UCSD-AML1 (cell line): ENCODE results near the gene VPS51.

ENCODE experiments used
- DNase-seq: peaks from one replicate; lab custom pipeline; 2025; ENCODE audit not compliant: unreplicated experiment; lab: John Stamatoyannopoulos, UW

The VPS51 gene

GRCh38 chr11:65095974-65096806 is at the start of gene VPS51:
Gene VPS51 (plus strand): TSS chr11:65096214. CDS start chr11:65096251, 37 bp downstream.
- peak; percentile 84 for DNase-seq

- no peak for DNase-seq
Observed at GRCh38 chr11:65047581-65048422, 48.2 kb upstream of the VPS51 start.

GRCh38 chr11:65051398-65051858 is 44.6 kb upstream of the VPS51 start:
- no peak for DNase-seq

GRCh38 chr11:65053827-65054508 is 42.0 kb upstream of the VPS51 start:
- no peak for DNase-seq

- no peak for DNase-seq
Observed at GRCh38 chr11:65055538-65055937, 40.5 kb upstream of the VPS51 start.

GRCh38 chr11:65056999-65057398 is 39.0 kb upstream of the VPS51 start:
- DNase-seq = no peak

- DNase-seq = no peak
Observed at GRCh38 chr11:65057526-65057925, 38.5 kb upstream of the VPS51 start.

GRCh38 chr11:65058012-65058411 is 38.0 kb upstream of the VPS51 start:
- DNase-seq = no peak

- DNase-seq = no peak
Observed at GRCh38 chr11:65058419-65059054, 37.5 kb upstream of the VPS51 start, which contains the start of gene NAALADL1. Gene NAALADL1 (minus strand): TSS chr11:65058553. CDS start chr11:65058521, 32 bp downstream.

GRCh38 chr11:65059523-65059922 is 36.5 kb upstream of the VPS51 start:
- DNase-seq = no peak

- no peak for DNase-seq
Observed at GRCh38 chr11:65059959-65060824, 35.8 kb upstream of the VPS51 start.

GRCh38 chr11:65060913-65061408 is 35.1 kb upstream of the VPS51 start:
- DNase-seq = no peak

- no peak for DNase-seq
Observed at GRCh38 chr11:65063532-65063931, 32.5 kb upstream of the VPS51 start.

GRCh38 chr11:65064847-65065240 is 31.2 kb upstream of the VPS51 start:
- no peak for DNase-seq

- DNase-seq = no peak
Observed at GRCh38 chr11:65065851-65066250, 30.2 kb upstream of the VPS51 start.

GRCh38 chr11:65066315-65066714 is 29.7 kb upstream of the VPS51 start:
- no peak for DNase-seq

- DNase-seq = no peak
Observed at GRCh38 chr11:65066805-65067291, 29.2 kb upstream of the VPS51 start.

GRCh38 chr11:65067446-65067845 is 28.6 kb upstream of the VPS51 start:
- DNase-seq = no peak

GRCh38 chr11:65069217-65069616 is 26.8 kb upstream of the VPS51 start:
- peak; percentile 21 for DNase-seq
